Erythroblast (primary cell): ENCODE results near the gene DGKA.

Experiments
- DNase-seq, 2 experiments: peaks; one replicate each; lab custom pipeline; 2025; lab: John Stamatoyannopoulos, UW
- GATA1 ChIP-seq: IDR thresholded peaks from 2 replicates; pipeline ENCODE4 v1.6.1; 2011; ENCODE audit warnings: low read depth, mild to moderate bottlenecking, control low read depth, low read length, moderate library complexity
- POLR2A ChIP-seq: IDR thresholded peaks from 2 replicates; pipeline ENCODE4 v1.6.1; 2011; ENCODE audit warnings: mild to moderate bottlenecking, low read length

Gene DGKA

DNA sequence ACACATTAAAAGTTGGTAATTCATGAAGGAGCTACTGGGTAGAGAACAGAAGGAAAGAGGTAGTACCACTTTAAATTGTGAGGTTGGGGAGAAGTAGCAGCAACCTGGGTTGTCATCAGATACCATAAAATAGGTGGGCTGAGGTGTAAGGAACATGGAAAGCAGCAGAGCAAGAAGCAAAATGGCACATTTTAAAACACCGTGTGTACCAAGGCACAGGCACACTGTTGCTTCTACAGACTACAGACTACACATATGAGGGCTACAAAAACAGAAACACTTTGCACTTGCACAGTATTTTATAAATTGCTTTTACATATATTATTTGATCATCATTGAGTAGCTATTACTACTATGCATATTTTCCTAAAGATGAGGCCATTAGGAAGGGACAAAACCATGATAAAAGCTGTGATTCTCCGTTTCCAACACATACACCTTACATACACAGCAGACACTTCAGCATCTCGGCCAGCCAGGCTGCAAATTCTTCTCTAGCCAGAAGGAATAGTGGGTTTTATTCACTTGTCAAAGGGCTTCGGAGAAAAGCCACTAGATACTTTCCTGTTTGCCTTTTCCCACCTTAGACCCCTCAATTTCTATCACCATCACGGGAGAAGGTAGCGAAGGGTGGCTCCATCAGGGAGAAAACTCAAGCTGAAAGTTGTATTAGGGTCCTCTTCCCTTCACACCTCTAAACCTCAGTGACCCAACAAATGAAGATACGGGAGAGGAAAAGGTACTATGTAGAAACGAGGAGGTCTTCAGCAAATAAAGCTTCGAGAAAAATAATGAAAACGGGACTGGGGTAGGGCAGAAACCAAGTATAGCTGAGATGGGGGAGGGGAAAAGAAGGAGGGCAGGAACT lies 4.9 kb upstream of the DGKA start:
- DNase-seq, result peak in 1 of 2 experiments; percentile 36
- TF ChIP-seq GATA1 (no peak), POLR2A (no peak)

DNA sequence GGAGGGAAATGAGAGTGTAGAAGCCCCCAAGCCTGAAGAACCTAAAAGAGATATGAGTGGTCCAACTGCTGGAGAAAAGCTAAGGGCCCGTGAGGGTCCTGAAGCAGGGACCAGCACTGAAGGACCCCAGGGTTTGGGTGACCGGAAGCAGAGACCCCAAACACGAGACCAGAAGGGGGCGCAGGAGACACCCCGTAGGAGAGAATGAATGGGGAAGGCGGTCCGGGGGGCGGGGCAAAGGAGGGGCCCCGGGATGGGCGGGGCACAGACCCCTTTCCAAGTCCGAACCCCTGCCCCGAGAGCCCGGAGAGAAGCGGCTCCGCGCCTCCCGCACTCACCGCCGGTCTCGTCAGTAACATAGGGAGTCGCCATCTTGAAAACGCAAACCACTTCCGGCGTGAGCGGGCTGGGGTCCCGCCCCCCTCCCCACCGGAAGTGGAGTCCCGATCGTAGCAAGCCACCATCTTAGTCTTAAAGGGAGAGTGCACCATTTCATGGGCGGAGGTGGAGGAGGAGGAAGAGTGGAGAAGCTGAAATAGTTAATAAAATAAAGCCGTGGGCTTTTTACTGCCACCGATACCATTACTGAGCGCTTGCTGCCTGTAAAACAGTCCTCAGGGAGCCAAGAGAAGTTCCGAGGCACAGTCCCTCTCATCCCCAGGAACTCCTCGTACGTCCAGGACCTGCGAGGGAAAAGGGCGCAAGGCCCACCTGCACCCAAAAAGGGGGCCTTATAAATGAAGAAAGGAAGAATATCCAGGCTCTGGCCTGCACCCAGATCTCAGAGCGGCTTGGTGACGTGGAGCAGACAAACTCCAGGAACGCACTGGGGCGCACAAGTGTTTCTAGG lies 4.0 kb upstream of the DGKA start:
- TF ChIP-seq GATA1 (no peak), POLR2A (no peak)
- peak; percentile 94 to 95 for DNase-seq

DNA sequence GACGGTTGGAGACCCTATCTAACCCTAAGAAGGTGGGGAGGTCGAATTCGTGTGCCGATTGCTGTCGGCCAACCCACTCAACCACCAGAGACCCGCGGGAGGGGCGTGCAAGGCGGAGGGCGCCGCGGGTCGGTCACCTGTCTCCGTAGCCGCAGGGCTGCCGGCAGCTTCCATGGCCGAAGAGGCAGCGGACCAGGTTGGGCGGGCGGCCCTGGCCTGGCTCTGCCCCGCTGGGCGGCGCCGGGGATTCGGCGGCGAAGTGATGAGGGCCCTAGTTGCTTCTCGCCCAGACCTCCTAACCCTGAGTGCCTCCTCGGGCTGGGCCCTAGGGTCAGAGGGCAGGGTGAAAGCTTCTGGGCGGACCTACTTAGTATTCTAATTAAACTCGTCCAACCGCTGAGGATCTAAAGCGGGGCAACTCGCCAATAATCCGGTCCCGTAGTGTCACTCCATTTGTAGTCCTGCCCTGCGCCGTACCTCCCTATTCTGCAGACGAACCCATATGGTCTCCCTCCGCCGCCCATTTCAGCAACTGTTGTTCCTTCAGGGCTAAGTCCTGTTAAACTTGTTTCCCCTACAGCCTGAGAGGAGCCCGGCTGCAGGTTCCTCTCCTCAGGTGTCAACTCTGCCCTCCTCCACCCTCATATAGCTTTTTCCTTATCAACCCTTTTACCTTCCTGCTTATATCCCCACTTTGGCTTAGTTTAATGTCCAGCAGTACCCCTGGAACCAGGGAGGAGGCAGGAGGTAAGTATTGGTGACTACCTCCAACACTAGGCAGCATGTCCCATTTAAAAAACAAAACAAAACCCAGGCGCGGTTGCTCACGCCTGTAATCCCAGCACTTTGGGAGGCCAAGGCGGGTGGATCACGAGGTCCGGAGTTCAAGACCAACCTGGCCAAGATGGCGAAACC lies 3.1 kb upstream of the DGKA start, which contains the start of gene PYM1:
Gene PYM1, minus strand, starts transcription at position 307 of the 915 bp plus-strand sequence. Its CDS starts 133 bp downstream, at position 174.
- TF ChIP-seq POLR2A (peak; percentile 86), GATA1 (no peak)
- peak; percentile 93 to 97 for DNase-seq

DNA sequence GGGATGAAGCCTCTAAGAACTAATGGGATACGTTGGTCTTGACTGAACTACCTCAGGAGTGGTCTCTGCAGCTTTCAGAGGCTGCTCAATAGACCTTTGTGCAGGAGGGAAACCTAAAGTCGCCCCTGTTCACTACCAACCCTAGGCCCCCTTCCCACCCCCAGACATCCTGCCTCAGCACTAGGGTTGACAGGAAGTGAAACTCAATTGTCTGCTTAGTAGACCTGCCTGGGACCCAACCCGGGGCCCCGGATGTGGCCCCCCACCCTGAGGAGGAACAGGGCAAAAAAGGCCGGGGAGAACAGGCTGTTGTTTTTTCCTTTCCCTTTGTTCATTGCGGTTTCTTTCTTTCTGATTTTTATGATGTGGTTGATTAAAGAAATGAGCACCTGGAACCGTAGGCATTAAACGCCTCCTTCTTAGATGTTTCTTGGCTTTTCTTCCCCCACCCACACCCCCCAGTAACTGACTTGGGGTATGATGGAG lies 1.6 kb upstream of the DGKA start:
- no peak for DNase-seq
- TF ChIP-seq POLR2A (no peak), GATA1 (no peak)

DNA sequence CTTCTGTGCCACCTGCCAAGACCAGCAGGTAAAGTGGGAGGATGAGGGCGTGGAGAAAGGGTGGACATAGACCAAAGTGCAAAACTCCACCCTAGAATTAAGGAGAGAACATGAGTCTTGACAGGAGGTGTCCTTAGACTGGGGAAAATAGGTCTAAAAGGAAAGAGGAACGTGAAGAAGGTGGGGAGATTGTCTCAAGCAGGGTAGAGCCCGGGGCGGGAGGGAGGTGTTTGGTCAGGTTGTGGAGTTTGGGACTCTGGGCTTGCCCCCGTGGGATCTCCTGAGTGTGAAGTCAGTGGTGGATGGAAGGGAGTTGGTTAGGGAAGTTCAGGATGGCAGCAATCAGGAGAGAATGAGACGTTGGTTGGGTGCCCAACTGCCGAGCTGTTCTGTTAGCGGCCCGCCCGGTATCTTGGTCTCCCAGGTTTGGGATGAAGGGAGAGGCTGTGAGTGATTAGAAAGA lies 386 bp downstream of the DGKA start:
- TF ChIP-seq POLR2A (no peak), GATA1 (no peak)
- DNase-seq, result peak; percentile 69 to 70

DNA sequence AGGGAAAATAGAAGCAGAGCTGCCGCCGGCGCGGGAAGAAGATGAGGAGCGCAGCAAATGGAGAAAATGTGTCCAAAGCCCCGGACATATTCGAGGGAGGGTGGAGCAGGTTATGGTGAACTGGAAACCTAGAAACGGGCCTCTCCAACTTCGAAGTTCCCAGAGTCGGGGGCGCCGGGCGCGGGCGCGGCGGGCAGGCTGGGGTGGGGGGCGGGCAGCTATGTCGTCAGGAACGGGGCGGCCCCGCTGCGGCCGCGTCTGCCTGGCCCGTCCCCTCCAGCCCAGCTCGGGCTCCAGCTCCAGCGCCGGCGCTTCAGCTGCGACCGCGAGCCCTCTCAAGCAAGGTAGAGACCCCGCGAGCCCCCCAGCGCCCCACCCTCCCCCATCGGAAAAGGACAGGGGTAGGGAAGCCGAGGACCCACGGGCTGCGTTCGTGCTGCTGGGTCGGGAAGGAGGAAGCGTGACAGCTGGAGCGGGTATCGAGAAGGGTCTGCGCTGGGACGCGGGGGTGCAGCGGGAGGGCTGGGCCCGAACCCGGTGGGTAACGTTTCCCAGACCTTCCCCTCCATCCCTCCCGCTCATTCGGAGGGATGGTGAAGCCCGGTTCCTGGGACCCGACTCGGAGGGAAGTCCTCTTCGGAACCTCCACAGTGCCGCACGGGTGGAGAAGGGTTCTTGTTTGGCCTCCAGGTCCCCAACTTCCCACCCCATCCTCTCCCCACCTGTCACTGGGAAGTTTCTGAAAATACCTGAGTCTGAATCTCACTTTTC lies 1.0 kb downstream of the DGKA start:
- TF ChIP-seq GATA1 (no peak), POLR2A (no peak)
- DNase-seq, result peak; percentile 69 to 70

DNA sequence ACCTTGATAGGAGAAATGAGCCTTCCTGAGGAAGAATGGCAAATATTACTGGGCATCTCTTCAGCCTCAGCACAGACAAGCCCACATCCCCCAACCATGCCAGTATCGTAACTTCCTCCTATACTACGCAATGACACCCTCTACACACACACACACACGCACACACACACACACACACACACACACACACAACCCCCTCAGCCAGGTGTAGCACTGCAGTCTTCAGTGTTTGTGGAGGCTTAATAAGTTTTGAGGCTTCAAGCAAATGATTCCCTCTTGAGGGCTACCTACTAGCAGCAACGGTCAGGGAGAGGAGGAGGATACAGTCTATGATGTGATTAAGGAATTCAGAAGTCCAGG lies 1.6 kb downstream of the DGKA start:
- DNase-seq, result peak; percentile 37 to 54
- no peak for TF ChIP-seq GATA1
- TF ChIP-seq POLR2A, result no peak

DNA sequence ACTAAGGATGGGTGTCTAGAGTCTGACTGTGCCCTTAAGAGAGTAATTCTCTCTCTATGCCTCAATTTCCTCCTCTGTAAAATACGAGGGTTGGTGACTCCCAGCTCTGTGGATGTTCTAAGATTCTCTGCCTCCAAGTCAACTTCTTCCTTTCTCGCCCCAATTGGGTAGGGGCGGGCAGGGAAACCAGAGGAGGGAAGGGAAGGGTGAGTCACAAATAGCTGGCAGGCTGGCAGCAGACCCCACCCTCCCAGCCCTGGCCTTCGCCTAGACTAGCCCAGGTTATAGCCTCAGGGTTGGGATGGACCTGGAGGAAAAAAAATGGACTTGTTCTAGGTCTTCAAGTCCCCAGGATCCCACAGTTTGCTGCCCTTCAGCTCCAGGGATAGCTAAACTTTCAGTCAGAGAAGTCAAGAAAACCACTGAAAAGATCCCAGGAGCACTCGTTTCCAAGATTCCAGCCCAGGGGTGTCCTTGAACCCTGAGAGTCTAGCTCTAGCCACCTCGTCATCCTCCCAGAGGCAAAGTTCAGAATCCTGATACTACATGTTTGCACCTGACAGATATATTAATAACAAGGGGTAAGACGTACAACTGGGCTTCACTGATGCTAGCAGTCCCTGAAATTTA lies 2.3 kb downstream of the DGKA start:
- DNase-seq, result peak in 1 of 2 experiments; percentile 30

DNA sequence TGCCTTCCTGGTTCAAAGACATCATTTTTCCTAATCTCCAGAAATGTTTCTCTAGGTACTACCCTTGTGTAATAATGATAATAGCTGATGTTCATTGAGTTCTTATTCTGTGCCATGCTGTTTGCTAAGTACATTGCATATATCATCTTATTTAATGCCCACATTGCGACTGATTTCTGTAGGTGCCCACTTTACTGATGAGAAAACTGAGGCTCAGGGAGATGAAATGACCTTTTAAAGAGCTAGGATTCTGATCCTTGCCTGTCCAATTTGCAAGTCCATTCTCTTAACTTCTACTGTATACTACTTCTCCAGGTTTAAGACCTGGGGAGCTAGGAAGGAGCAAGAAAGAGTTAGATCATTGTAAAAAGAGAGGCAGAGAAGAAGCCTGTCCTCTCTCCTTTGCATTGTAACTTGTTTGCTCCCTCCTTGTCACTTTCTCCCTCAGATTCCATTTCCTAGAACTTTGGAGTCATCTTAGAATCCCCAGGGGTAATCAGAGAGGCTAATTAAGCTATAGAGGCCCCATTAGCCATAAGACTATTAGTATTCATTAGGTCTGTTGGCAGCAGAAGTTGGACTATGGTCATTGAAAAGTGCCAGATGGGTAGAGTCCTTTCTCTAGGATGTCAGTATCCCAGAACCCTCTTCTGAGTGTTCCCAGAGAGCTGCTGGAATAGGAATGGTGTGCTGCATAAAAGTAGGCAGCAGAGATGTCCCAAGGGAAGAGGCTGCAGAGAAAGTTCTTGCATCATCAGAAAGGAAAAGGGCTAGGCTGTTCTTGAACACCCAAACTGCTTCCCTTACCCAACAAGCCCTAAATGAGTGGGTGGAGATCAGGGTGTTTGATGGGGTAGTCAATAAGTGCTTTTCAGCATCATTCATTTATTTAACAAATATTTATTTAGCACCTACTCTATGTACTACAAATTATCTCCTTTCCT lies 3.1 kb downstream of the DGKA start:
- no peak for DNase-seq
- no peak for TF ChIP-seq GATA1

More for the DNA sequence above, 2.3 kb downstream of the DGKA start:
- TF ChIP-seq GATA1 (no peak), POLR2A (no peak)

DNA sequence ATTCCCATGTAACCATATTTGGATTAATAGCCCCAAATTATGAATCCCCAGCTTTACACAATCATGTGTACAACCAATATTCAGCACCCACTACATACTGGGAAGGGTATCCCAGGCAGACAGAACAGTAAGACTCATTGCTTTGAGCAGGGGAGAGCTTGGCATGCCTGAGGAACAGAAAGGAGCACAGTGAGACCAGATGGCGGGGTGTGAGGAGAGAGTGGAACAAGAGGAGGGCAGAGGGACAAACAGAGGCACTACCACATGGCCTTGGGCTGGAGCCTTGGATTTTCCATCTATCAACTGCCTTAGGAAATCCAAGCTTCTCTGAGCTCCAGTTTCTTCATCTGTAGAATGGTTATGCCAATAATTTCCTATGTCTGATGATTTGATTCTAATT lies 3.8 kb downstream of the DGKA start:
- no peak for DNase-seq
- TF ChIP-seq GATA1 (no peak), POLR2A (no peak)

DNA sequence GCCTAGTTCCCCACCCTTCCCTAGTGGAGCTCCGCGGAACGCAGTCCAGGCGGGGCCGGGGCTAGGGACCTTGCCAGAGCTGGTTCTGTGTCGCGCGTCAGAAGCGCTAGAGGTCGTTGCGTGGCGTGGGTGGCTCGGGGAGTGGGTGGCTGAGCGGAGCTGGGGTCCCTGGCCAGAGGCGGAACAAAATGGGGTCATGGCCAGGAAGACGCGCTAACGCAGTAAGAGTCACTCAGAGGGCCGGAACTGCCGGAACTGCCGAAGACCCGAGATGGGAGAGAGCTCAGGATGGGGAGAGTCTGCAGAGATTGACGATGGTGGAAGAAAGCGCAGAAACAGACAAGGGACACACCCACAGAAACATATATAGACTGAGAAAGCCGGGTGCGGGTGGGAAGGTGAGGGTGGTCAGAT lies 4.8 kb downstream of the DGKA start:
- DNase-seq, result no peak
- TF ChIP-seq POLR2A (no peak), GATA1 (no peak)
